Measurements from ENCODE around the gene PCDHA1.

- TF ChIP-seq CTCF (conservative IDR thresholded peaks at IDR 0.05; ENCODE audit: low read length): no peak
- no peak for TF ChIP-seq EZH2phosphoT487 (IDR thresholded peaks at IDR 0.05; ENCODE audit: borderline replicate concordance)
Observed at GRCh38 chr5:140923601-140924000, 137.7 kb downstream of the PCDHA1 start.

Data from Loucy (cell line).